RWPE2 (cell line): ENCODE data around the gene GMDS.
A peak's percentile ranks its signal among the peaks of the same experiment; 100 is the strongest.

ENCODE experiments used
- ATAC-seq: fragments of 200-7000 bp; cut with Tn5 transposase; 3 replicates; pipeline ENCODE4 v1.9.1; 2021; ENCODE audit warnings: low read depth
- DNase-seq: peaks from one replicate; pipeline ENCODE4 v3.0.0-alpha.2; 2020; ENCODE audit warnings: low spot score
- H3K27ac ChIP-seq: fragments of 450-650 bp; 2 replicates; pipeline ENCODE4 v1.5.1; 2017; ENCODE audit warnings: mild to moderate bottlenecking; ENCODE audit not compliant: poor library complexity, severe bottlenecking
- H3K27me3 ChIP-seq: fragments of 250-450 bp; sonication (Bioruptor Pico); 2 replicates; pipeline ENCODE4 v1.5.1; 2021; ENCODE audit warnings: mild to moderate bottlenecking, moderate library complexity; ENCODE audit not compliant: insufficient read depth, poor library complexity, severe bottlenecking
- H3K36me3 ChIP-seq: fragments of 250-450 bp; sonication (Bioruptor Pico); 2 replicates; pipeline ENCODE4 v1.5.1; 2020; ENCODE audit warnings: low read depth, mild to moderate bottlenecking, moderate library complexity
- H3K4me1 ChIP-seq: fragments of 250-450 bp; sonication (Bioruptor Pico); 2 replicates; pipeline ENCODE4 v1.5.1; 2021; ENCODE audit warnings: mild to moderate bottlenecking, moderate library complexity; ENCODE audit not compliant: insufficient read depth, poor library complexity, severe bottlenecking
- H3K4me3 ChIP-seq: fragments of 250-450 bp; sonication (Bioruptor Pico); 2 replicates; pipeline ENCODE4 v1.5.1; 2021; ENCODE audit warnings: mild to moderate bottlenecking, moderate library complexity; ENCODE audit not compliant: severe bottlenecking
- H3K9me3 ChIP-seq: fragments of 250-450 bp; sonication (Bioruptor Pico); 2 replicates; pipeline ENCODE4 v1.5.1; 2021; ENCODE audit warnings: mild to moderate bottlenecking, moderate library complexity; ENCODE audit not compliant: severe bottlenecking
- TF ChIP-seq, protein P1 (sequence below): fragments of 450-650 bp; IDR thresholded peaks from one replicate; pipeline ENCODE4 v1.5.1; 2017; ENCODE audit warnings: mild to moderate bottlenecking, moderate library complexity; ENCODE audit not compliant: poor library complexity, severe bottlenecking

Gene GMDS

GRCh38 chr6:2118136-2118535, 127.3 kb downstream of the GMDS start:
- ATAC-seq (no peak), DNase-seq (no peak)
- no peak overlapping the region for H3K27ac ChIP-seq
- no peaks in the 10 kb centered on the region for H3K36me3 ChIP-seq
- no peak overlapping the region for H3K4me3 ChIP-seq
- no peaks in the 10 kb centered on the region for H3K4me1 ChIP-seq
- no peaks in the 10 kb centered on the region for H3K27me3 ChIP-seq
- TF ChIP-seq, protein P1, sequence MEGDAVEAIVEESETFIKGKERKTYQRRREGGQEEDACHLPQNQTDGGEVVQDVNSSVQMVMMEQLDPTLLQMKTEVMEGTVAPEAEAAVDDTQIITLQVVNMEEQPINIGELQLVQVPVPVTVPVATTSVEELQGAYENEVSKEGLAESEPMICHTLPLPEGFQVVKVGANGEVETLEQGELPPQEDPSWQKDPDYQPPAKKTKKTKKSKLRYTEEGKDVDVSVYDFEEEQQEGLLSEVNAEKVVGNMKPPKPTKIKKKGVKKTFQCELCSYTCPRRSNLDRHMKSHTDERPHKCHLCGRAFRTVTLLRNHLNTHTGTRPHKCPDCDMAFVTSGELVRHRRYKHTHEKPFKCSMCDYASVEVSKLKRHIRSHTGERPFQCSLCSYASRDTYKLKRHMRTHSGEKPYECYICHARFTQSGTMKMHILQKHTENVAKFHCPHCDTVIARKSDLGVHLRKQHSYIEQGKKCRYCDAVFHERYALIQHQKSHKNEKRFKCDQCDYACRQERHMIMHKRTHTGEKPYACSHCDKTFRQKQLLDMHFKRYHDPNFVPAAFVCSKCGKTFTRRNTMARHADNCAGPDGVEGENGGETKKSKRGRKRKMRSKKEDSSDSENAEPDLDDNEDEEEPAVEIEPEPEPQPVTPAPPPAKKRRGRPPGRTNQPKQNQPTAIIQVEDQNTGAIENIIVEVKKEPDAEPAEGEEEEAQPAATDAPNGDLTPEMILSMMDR: no peak
- no peaks in the 10 kb centered on the region for H3K9me3 ChIP-seq

GRCh38 chr6:2117447-2117846, 128.0 kb downstream of the GMDS start:
- ATAC-seq (no peak), DNase-seq (no peak)
- Histone ChIP-seq H3K9me3 (no peaks in the 10 kb centered on the region), H3K27me3 (no peaks in the 10 kb centered on the region), H3K4me3 (no peak overlapping the region), H3K27ac (no peak overlapping the region), H3K36me3 (no peaks in the 10 kb centered on the region), H3K4me1 (no peaks in the 10 kb centered on the region)
- TF ChIP-seq, protein P1: no peak

DNA sequence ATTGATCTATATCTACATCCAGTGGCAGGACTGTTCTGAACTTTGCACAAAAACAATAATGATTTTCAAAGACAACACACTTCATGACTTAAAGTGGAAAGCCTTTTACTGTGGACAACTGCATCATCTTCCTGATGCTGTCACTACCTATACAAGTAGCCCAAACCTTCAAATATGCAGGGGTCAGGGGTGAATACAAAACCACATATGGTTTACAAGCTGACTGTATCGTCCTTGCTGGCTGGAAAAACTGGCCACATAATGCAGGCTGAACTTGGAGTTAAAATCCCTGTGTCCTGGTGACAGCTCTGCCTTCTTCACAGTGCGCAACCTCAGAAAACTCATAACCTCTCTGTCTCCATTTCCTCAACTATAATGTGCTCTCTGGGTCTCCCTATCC, 128.9 kb downstream of the GMDS start:
- ATAC-seq (no peak), DNase-seq (no peak)
- Histone ChIP-seq H3K27me3 (no peaks in the 10 kb centered on the region), H3K36me3 (no peaks in the 10 kb centered on the region), H3K4me3 (no peak overlapping the region), H3K4me1 (peaks cover 1% of the 10 kb centered on the region), H3K27ac (no peak overlapping the region), H3K9me3 (no peaks in the 10 kb centered on the region)
- TF ChIP-seq, protein P1: no peak

GRCh38 chr6:2114100-2114499, 131.3 kb downstream of the GMDS start:
- no peaks in the 10 kb centered on the region for H3K27me3 ChIP-seq
- TF ChIP-seq, protein P1: no peak
- peaks cover 12% of the 10 kb centered on the region for H3K4me1 ChIP-seq
- no peaks in the 10 kb centered on the region for H3K36me3 ChIP-seq
- no peak overlapping the region for H3K4me3 ChIP-seq
- H3K27ac ChIP-seq: no peak overlapping the region
- ATAC-seq (no peak), DNase-seq (no peak)
- H3K9me3 ChIP-seq: no peaks in the 10 kb centered on the region

DNA sequence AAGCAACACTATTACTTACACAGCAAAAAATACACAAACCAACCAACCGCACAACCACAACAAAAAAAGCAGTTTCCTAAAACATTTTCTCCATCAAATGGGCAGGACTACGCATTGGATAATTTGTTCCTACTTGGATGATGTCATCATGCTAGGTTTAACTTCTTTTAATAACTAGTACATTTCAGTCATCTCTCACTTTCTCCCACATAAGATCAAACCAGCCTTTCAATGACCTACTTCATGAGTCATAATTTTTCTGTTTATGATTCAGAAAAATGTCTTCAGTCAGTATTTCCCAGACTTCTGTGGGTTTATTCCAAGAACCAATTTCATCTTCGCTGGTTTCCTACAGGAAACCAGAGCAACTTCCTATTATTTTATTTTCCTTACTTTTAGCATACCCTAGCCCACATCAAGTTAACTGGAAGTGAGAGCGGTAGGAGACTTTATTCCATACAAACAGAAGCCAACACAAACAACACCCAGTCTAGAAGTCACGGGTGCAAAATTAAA, 134.2 kb downstream of the GMDS start:
- Histone ChIP-seq H3K27me3 (no peaks in the 10 kb centered on the region), H3K4me1 (peaks cover 12% of the 10 kb centered on the region), H3K9me3 (no peaks in the 10 kb centered on the region), H3K27ac (no peak overlapping the region), H3K4me3 (no peak overlapping the region), H3K36me3 (no peaks in the 10 kb centered on the region)
- no peak for DNase-seq
- ATAC-seq: peak; percentile 73
- TF ChIP-seq, protein P1: no peak
